ENCODE measurements around the gene WDFY4. TPM values are rescaled to one million over a fixed set of nuclear protein-coding genes. Genes with fewer than 3 reads are reported as not detected.

Gene WDFY4
- polyA plus RNA-seq, 2 of the 4 experiments (the other 2 are of a cell fraction): not detected

DNA sequence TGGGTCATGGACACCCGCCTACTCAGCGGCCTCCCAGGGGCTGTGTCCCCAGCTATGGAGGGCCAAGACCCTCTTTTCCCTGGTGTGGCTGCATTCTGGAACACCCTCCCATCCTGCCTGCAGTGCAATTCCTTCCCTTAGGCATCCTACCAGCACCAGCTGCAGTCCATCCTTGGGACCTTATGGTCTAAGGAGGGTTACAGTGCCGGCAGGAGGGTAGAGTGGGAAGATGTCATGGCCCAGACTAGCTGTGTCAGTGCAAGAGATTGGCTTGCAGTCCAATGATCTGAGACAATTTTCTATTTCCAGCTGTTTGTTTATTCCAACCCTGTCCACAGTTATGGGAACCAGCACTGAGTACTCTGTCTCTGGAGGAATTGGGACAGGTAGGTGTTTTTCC, 92.4 kb downstream of the WDFY4 start:
- TF ChIP-seq BHLHE40 (IDR thresholded peaks at IDR 0.05; ENCODE audit: low read depth, low read length) (no peak), HEYL (CRISPR knock-in tag; IDR thresholded peaks at IDR 0.05) (no peak), CEBPB (IDR thresholded peaks at IDR 0.05) (no peak), FOSL2 (IDR thresholded peaks at IDR 0.05) (no peak), FOSL2 (CRISPR knock-in tag; IDR thresholded peaks at IDR 0.05) (no peak), EHF (CRISPR knock-in tag; IDR thresholded peaks at IDR 0.05) (no peak), FOXS1 (CRISPR knock-in tag; IDR thresholded peaks at IDR 0.05) (no peak), RARB (CRISPR knock-in tag; IDR thresholded peaks at IDR 0.05) (no peak), GATA3 (IDR thresholded peaks at IDR 0.05; ENCODE audit: borderline replicate concordance) (no peak), PHF8 (IDR thresholded peaks at IDR 0.05; ENCODE audit: borderline replicate concordance, low read depth) (no peak), EP300 (IDR thresholded peaks at IDR 0.05) (no peak), POLR2AphosphoS2 (conservative IDR thresholded peaks at IDR 0.05; ENCODE audit: low read length) (no peak), TP53 (CRISPR knock-in tag; IDR thresholded peaks at IDR 0.05) (no peak), POLR2A (IDR thresholded peaks at IDR 0.05; ENCODE audit: low read length) (no peak)
- TF ChIP-seq, protein P1, sequence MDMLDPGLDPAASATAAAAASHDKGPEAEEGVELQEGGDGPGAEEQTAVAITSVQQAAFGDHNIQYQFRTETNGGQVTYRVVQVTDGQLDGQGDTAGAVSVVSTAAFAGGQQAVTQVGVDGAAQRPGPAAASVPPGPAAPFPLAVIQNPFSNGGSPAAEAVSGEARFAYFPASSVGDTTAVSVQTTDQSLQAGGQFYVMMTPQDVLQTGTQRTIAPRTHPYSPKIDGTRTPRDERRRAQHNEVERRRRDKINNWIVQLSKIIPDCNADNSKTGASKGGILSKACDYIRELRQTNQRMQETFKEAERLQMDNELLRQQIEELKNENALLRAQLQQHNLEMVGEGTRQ (IDR thresholded peaks at IDR 0.05): no peak
- TF ChIP-seq, protein P2, sequence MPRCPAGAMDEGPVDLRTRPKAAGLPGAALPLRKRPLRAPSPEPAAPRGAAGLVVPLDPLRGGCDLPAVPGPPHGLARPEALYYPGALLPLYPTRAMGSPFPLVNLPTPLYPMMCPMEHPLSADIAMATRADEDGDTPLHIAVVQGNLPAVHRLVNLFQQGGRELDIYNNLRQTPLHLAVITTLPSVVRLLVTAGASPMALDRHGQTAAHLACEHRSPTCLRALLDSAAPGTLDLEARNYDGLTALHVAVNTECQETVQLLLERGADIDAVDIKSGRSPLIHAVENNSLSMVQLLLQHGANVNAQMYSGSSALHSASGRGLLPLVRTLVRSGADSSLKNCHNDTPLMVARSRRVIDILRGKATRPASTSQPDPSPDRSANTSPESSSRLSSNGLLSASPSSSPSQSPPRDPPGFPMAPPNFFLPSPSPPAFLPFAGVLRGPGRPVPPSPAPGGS (IDR thresholded peaks at IDR 0.05): no peak
- TF ChIP-seq, protein P3, sequence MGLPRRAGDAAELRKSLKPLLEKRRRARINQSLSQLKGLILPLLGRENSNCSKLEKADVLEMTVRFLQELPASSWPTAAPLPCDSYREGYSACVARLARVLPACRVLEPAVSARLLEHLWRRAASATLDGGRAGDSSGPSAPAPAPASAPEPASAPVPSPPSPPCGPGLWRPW (IDR thresholded peaks at IDR 0.05): no peak
- Histone ChIP-seq H3K4me3 (no peak overlapping the region), H3K27ac (no peak overlapping the region), H3K4me1 (no peaks in the 10 kb centered on the region), H3K4me2 (no peak overlapping the region), H3K9me3 (no peaks in the 10 kb centered on the region)
- ChIA-PET CTCF (interaction anchor here (1.1 kb wide), 1 partner anchor 121 kb away, joined by 4 read pairs; no protein-coding TSS in a partner anchor), POLR2A (no interaction called here)
- WGBS (ENCODE audit: missing lambda C conversion rate): 37% methylated on average over 3 of the region's 3 CpGs
- ATAC-seq (no peak), FAIRE-seq (no peak), DNase-seq (ENCODE audit: low read depth in 1 of 2, low spot score in 1 of 2) (no peak)

DNA sequence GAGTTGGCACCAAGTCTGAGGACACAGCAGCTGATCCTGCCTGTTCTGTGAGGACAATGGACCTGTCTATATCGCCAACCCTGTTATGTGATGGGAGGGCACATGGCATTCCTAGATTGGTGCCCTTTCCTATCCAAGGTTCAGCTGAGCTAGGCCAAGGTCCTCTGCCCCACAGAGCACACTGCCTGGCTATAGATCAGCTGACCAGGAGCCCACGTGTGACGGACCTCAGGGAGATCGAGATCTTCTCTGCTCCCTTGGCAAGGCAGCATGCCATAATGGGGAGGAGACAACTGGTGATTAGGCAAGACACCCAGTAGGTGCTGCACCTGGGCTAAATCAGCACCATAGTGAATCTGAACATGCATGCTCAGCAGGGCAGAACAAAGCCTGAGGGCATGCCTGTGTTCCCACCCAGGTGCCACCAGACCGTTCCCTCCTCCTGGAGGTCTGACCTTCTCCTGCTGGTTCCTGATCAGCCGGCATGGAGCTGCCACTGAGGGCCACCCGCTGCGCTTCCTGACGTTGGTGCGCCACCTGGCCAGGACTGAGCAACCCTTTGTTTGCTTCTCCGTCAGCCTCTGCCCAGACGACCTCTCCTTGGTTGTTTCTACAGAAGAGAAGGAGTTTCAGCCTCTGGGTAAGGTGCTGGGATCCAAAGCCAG, 93.7 kb downstream of the WDFY4 start:
- no peak for TF ChIP-seq FOSL2 (IDR thresholded peaks at IDR 0.05)
- TF ChIP-seq FOSL2 (CRISPR knock-in tag; IDR thresholded peaks at IDR 0.05): no peak
- no peak overlapping the region for H3K4me3 ChIP-seq
- ChIA-PET POLR2A (no interaction called here), CTCF (interaction anchor here (1.0 to 2.0 kb wide), 3 partner anchors 9 to 14 kb away, joined by 3 to 5 read pairs (median 3); no protein-coding TSS in a partner anchor)
- H3K9me3 ChIP-seq: no peaks in the 10 kb centered on the region
- H3K27ac ChIP-seq: no peak overlapping the region
- H3K4me1 ChIP-seq: no peaks in the 10 kb centered on the region
- H3K4me2 ChIP-seq: no peak overlapping the region
- FAIRE-seq (no peak), DNase-seq (ENCODE audit: low read depth in 1 of 2, low spot score in 1 of 2) (no peak), ATAC-seq (no peak)
- WGBS (ENCODE audit: missing lambda C conversion rate): 29% methylated on average over 7 of the region's 12 CpGs

DNA sequence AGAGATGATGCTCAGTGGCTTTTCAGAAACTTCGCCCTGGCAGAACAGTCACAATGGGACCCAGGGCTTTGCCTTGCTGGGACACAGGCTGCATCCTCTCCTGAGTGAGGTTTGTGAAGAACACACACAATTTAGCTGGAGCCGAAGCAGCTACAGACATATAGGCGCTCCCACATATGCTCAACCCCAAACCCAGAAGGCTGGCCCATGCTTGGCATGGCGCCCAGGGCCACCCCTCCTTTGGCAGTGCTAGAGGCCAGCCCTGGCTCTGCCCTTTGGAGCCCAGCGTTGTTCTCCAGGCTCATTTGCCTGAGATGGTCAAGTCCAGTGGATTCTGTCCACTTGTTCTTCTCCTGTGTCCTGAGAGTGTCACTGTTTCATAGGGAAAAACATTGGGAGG, 94.4 kb downstream of the WDFY4 start:
- no peak for ATAC-seq
- no peak for FAIRE-seq
- CTCF ChIA-PET: interaction anchor here (1.2 to 2.0 kb wide), 2 partner anchors 10 to 11 kb away, joined by 3 to 5 read pairs; no protein-coding TSS in a partner anchor
- Histone ChIP-seq H3K4me2 (no peak overlapping the region), H3K4me1 (no peaks in the 10 kb centered on the region), H3K4me3 (no peak overlapping the region), H3K9me3 (no peaks in the 10 kb centered on the region), H3K27ac (no peak overlapping the region)
- POLR2A ChIA-PET: no interaction called here
- no peak for TF ChIP-seq GATA3 (IDR thresholded peaks at IDR 0.05; ENCODE audit: borderline replicate concordance)
- TF ChIP-seq RFX5 (IDR thresholded peaks at IDR 0.05): no peak
- no peak for TF ChIP-seq CHD4 (IDR thresholded peaks at IDR 0.05; ENCODE audit: borderline replicate concordance)
- TF ChIP-seq POLR2AphosphoS2 (conservative IDR thresholded peaks at IDR 0.05; ENCODE audit: low read length): no peak
- no peak for TF ChIP-seq RAD21 (conservative IDR thresholded peaks at IDR 0.05 in 1 of 2, IDR thresholded peaks at IDR 0.05 in 1 of 2)
- no peak for TF ChIP-seq MAZ (IDR thresholded peaks at IDR 0.05; ENCODE audit: borderline replicate concordance, low read depth, low read length)
- TF ChIP-seq RCOR1 (IDR thresholded peaks at IDR 0.05; ENCODE audit: low read depth, low read length): no peak
- no peak for TF ChIP-seq HOXB5 (CRISPR knock-in tag; IDR thresholded peaks at IDR 0.05)
- TF ChIP-seq, protein P2 (IDR thresholded peaks at IDR 0.05): no peak
- TF ChIP-seq TFCP2L1 (CRISPR knock-in tag; IDR thresholded peaks at IDR 0.05): no peak
- TF ChIP-seq, protein P4, sequence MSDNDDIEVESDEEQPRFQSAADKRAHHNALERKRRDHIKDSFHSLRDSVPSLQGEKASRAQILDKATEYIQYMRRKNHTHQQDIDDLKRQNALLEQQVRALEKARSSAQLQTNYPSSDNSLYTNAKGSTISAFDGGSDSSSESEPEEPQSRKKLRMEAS (IDR thresholded peaks at IDR 0.05): no peak
- no peak for TF ChIP-seq HOXA7 (CRISPR knock-in tag; IDR thresholded peaks at IDR 0.05)
- no peak for TF ChIP-seq RARB (CRISPR knock-in tag; IDR thresholded peaks at IDR 0.05)
- TF ChIP-seq FOXS1 (CRISPR knock-in tag; IDR thresholded peaks at IDR 0.05): no peak
- 8% methylated on average over 2 of the region's 5 CpGs for WGBS (ENCODE audit: missing lambda C conversion rate)
- DNase-seq (ENCODE audit: low read depth in 1 of 2, low spot score in 1 of 2): no peak
